Measurements from ENCODE around the gene CCDC78.

DNA sequence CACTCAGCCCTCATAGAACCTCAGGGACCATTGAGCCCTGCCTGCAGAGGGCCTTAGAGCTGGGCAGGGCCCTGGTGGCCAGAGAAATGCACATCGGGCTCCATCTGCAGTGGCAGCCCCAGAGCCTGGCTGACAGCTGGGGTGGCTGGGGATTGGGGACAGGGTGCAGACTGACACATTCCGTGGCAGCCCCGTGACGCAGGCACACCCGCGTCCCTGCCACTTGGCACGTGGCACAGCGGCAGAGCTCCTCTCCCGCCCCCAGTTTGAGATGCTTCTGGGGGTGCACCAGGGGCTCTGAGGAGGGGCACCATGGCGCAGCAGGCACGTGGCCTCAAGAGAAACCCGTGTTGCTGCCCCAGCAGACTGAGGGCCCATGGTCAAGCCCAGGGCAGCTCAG lies 22.8 kb downstream of the CCDC78 start:
- TF ChIP-seq, protein P1, sequence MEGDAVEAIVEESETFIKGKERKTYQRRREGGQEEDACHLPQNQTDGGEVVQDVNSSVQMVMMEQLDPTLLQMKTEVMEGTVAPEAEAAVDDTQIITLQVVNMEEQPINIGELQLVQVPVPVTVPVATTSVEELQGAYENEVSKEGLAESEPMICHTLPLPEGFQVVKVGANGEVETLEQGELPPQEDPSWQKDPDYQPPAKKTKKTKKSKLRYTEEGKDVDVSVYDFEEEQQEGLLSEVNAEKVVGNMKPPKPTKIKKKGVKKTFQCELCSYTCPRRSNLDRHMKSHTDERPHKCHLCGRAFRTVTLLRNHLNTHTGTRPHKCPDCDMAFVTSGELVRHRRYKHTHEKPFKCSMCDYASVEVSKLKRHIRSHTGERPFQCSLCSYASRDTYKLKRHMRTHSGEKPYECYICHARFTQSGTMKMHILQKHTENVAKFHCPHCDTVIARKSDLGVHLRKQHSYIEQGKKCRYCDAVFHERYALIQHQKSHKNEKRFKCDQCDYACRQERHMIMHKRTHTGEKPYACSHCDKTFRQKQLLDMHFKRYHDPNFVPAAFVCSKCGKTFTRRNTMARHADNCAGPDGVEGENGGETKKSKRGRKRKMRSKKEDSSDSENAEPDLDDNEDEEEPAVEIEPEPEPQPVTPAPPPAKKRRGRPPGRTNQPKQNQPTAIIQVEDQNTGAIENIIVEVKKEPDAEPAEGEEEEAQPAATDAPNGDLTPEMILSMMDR (IDR thresholded peaks at IDR 0.05 in 2 of 3, conservative IDR thresholded peaks at IDR 0.05 in 1 of 3; ENCODE audit: borderline replicate concordance in 1 of 3, insufficient read depth in 1 of 3, low read depth in 2 of 3, low read length in 2 of 3), result no peak
- TF ChIP-seq EZH2 (IDR thresholded peaks at IDR 0.05), result no peak
- no peak for TF ChIP-seq JUND (IDR thresholded peaks at IDR 0.05)
- TF ChIP-seq ELF1 (IDR thresholded peaks at IDR 0.05; ENCODE audit: borderline replicate concordance, low read depth), result no peak
- no peak for TF ChIP-seq YY1 (IDR thresholded peaks at IDR 0.05; ENCODE audit: extremely low read depth, insufficient replicate concordance, low read depth, low read length)
- TF ChIP-seq POLR2A (IDR thresholded peaks at IDR 0.05; ENCODE audit: borderline replicate concordance, extremely low read depth, insufficient read depth, insufficient read length), result no peak
- TF ChIP-seq POLR2AphosphoS5 (IDR thresholded peaks at IDR 0.05; ENCODE audit: low read depth, low read length), result no peak
- TF ChIP-seq EGR1 (IDR thresholded peaks at IDR 0.05; ENCODE audit: low read depth), result no peak
- TF ChIP-seq, protein P2, sequence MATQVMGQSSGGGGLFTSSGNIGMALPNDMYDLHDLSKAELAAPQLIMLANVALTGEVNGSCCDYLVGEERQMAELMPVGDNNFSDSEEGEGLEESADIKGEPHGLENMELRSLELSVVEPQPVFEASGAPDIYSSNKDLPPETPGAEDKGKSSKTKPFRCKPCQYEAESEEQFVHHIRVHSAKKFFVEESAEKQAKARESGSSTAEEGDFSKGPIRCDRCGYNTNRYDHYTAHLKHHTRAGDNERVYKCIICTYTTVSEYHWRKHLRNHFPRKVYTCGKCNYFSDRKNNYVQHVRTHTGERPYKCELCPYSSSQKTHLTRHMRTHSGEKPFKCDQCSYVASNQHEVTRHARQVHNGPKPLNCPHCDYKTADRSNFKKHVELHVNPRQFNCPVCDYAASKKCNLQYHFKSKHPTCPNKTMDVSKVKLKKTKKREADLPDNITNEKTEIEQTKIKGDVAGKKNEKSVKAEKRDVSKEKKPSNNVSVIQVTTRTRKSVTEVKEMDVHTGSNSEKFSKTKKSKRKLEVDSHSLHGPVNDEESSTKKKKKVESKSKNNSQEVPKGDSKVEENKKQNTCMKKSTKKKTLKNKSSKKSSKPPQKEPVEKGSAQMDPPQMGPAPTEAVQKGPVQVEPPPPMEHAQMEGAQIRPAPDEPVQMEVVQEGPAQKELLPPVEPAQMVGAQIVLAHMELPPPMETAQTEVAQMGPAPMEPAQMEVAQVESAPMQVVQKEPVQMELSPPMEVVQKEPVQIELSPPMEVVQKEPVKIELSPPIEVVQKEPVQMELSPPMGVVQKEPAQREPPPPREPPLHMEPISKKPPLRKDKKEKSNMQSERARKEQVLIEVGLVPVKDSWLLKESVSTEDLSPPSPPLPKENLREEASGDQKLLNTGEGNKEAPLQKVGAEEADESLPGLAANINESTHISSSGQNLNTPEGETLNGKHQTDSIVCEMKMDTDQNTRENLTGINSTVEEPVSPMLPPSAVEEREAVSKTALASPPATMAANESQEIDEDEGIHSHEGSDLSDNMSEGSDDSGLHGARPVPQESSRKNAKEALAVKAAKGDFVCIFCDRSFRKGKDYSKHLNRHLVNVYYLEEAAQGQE (IDR thresholded peaks at IDR 0.05; ENCODE audit: low read depth), result no peak
- TF ChIP-seq FOSL1 (IDR thresholded peaks at IDR 0.05; ENCODE audit: low read depth), result no peak
- TF ChIP-seq CEBPB (IDR thresholded peaks at IDR 0.05; ENCODE audit: low read depth), result no peak
- TF ChIP-seq CBX3 (IDR thresholded peaks at IDR 0.05; ENCODE audit: low read depth), result no peak
- no peak for TF ChIP-seq SP1 (IDR thresholded peaks at IDR 0.05; ENCODE audit: low read depth)

Measured in HCT116 (cell line).